Fibroblast of lung (primary cell): ENCODE data around the gene GRK6. TPM values are rescaled to one million over a fixed set of nuclear protein-coding genes. Genes with fewer than 3 reads are reported as not detected.

Experiments
- DNase-seq, 2 donors: peaks; one replicate each; pipeline versions ENCODE4 v3.0.0 to v3.0.0-alpha.2; 2010; ENCODE audit warnings: low read depth in 2 of 2
- H2AFZ ChIP-seq: 2 replicates; pipeline ENCODE4 v1.5.1; 2012; ENCODE audit warnings: low read length, control low read depth, inconsistent platforms
- H3K27ac ChIP-seq: 2 replicates; pipeline ENCODE4 v1.5.1; 2011; ENCODE audit warnings: low read length, control low read depth; ENCODE audit not compliant: insufficient read depth
- H3K27me3 ChIP-seq: 2 replicates; pipeline ENCODE4 v1.5.1; 2011; ENCODE audit warnings: mild to moderate bottlenecking, low read length; ENCODE audit not compliant: control insufficient read depth, insufficient read depth
- H3K36me3 ChIP-seq: 2 replicates; pipeline ENCODE4 v1.5.1; 2011; ENCODE audit warnings: low read length; ENCODE audit not compliant: control insufficient read depth, insufficient read depth
- H3K4me1 ChIP-seq: 2 replicates; pipeline ENCODE4 v1.5.1; 2011; ENCODE audit warnings: low read length; ENCODE audit not compliant: control insufficient read depth, insufficient read depth; ENCODE audit errors: extremely low read depth
- H3K4me2 ChIP-seq: 2 replicates; pipeline ENCODE4 v1.5.1; 2011; ENCODE audit warnings: low read length, control low read depth; ENCODE audit not compliant: insufficient read depth; ENCODE audit errors: extremely low read depth
- H3K4me3 ChIP-seq, 4 experiments: fragments of 200-600 bp in 1 of 4; sonication (generic) in 1 of 4; replicated peaks in 1 of 4; 2 replicates each; pipeline ENCODE4 v1.5.1; 2011 to 2016; ENCODE audit warnings: low read length in 4 of 4, low read depth in 3 of 4, mild to moderate bottlenecking in 3 of 4, control low read depth in 2 of 4, inconsistent platforms in 1 of 4, mixed read lengths in 1 of 4; ENCODE audit not compliant: insufficient read depth in 1 of 4; ENCODE audit errors: control extremely low read depth in 1 of 4
- H3K79me2 ChIP-seq: 2 replicates; pipeline ENCODE4 v1.5.1; 2012; ENCODE audit warnings: mild to moderate bottlenecking, low read length, inconsistent platforms; ENCODE audit not compliant: control insufficient read depth, insufficient read depth
- H3K9ac ChIP-seq: 2 replicates; pipeline ENCODE4 v1.5.1; 2011; ENCODE audit warnings: mild to moderate bottlenecking, low read length, control low read depth; ENCODE audit not compliant: insufficient read depth
- H3K9me3 ChIP-seq: 2 replicates; pipeline ENCODE4 v1.5.1; 2012; ENCODE audit warnings: low read depth, low read length; ENCODE audit not compliant: control insufficient read depth, insufficient read depth
- H4K20me1 ChIP-seq: 2 replicates; pipeline ENCODE4 v1.5.1; 2011; ENCODE audit warnings: low read length; ENCODE audit not compliant: control insufficient read depth, insufficient read depth; ENCODE audit errors: extremely low read depth
- CTCF ChIP-seq, 2 donors: IDR thresholded peaks in 1 of 2; conservative IDR thresholded peaks in 1 of 2; 1 replicate in 1 of 2; 2 replicates in 1 of 2; pipeline ENCODE4 v1.5.1; 2011 to 2012; ENCODE audit warnings: low read length in 2 of 2, control low read depth in 1 of 2, inconsistent platforms in 1 of 2, low read depth in 1 of 2, mild to moderate bottlenecking in 1 of 2
- EZH2 ChIP-seq: IDR thresholded peaks from 2 replicates; pipeline ENCODE4 v1.5.1; 2012; ENCODE audit warnings: low read length, control low read depth, mild to moderate bottlenecking; ENCODE audit errors: missing control alignments
- polyA plus RNA-seq, 2 donors: library from polyadenylated mRNA; depleted of rRNA in 1 of 2; stranded (reverse) in 1 of 2; unstranded in 1 of 2; fragments of >200 nt; gene quantifications; 2 replicates each; pipeline ENCODE4 v1.2.1, GENCODE V29; 2011 to 2012; ENCODE audit warnings: missing spikeins in 1 of 2
- total RNA-seq: library from RNA; depleted of rRNA; stranded (reverse); fragments of >200 nt; gene quantifications from 2 replicates; pipeline ENCODE4 v1.2.1, GENCODE V29; 2014

The GRK6 gene
- total and polyA plus RNA-seq, 2 donors (not counting 1 experiment from before 2014, with no cell fraction given): 15.0 to 15.8 TPM

- Histone ChIP-seq H3K9ac (no peak overlapping the region), H2AFZ (no peak overlapping the region), H3K79me2 (no peaks in the 10 kb centered on the region), H3K27ac (no peak overlapping the region), H3K9me3 (no peaks in the 10 kb centered on the region), H3K27me3 (no peaks in the 10 kb centered on the region), H4K20me1 (no peaks in the 10 kb centered on the region), H3K4me1 (peaks cover 31% of the 10 kb centered on the region), H3K36me3 (peaks cover 13% of the 10 kb centered on the region), H3K4me3 (no peak overlapping the region), H3K4me2 (no peak overlapping the region)
- no peak for TF ChIP-seq CTCF (conservative IDR thresholded peaks at IDR 0.05 in 1 of 2, IDR thresholded peaks at IDR 0.05 in 1 of 2; ENCODE audit: low read depth in 1 of 2, low read length in 2 of 2)
- no peak for TF ChIP-seq EZH2
- peak in 1 of 2 donors; percentile 38 for DNase-seq
Observed at GRCh38 chr5:177477701-177478477, 51.4 kb downstream of the GRK6 start.

- no peaks in the 10 kb centered on the region for H4K20me1 ChIP-seq
- TF ChIP-seq CTCF (conservative IDR thresholded peaks at IDR 0.05 in 1 of 2, IDR thresholded peaks at IDR 0.05 in 1 of 2; ENCODE audit: low read depth in 1 of 2, low read length in 2 of 2) (no peak), EZH2 (no peak)
Observed at GRCh38 chr5:177478711-177479646, 52.5 kb downstream of the GRK6 start.

GRCh38 chr5:177479774-177480173 lies 53.3 kb downstream of the GRK6 start:
- peaks cover 30% of the 10 kb centered on the region for H3K36me3 ChIP-seq
- peak overlapping the region; percentile 84 for H3K27ac ChIP-seq
- TF ChIP-seq EZH2 (no peak), CTCF (conservative IDR thresholded peaks at IDR 0.05 in 1 of 2, IDR thresholded peaks at IDR 0.05 in 1 of 2; ENCODE audit: low read depth in 1 of 2, low read length in 2 of 2) (no peak)
- no peak overlapping the region for H3K4me3 ChIP-seq
- H2AFZ ChIP-seq: no peak overlapping the region
- H3K27me3 ChIP-seq: no peaks in the 10 kb centered on the region
- peaks cover 34% of the 10 kb centered on the region for H3K4me1 ChIP-seq
- no peaks in the 10 kb centered on the region for H4K20me1 ChIP-seq
- H3K9me3 ChIP-seq: no peaks in the 10 kb centered on the region
- no peak overlapping the region for H3K4me2 ChIP-seq
- no peak overlapping the region for H3K9ac ChIP-seq
- DNase-seq: peak; percentile 62 to 74
- no peaks in the 10 kb centered on the region for H3K79me2 ChIP-seq

More at GRCh38 chr5:177478711-177479646, 52.5 kb downstream of the GRK6 start:
- H3K27me3 ChIP-seq: no peaks in the 10 kb centered on the region
- H3K79me2 ChIP-seq: no peaks in the 10 kb centered on the region
- DNase-seq: peak; percentile 55 to 70
- H3K9me3 ChIP-seq: no peaks in the 10 kb centered on the region
- peaks cover 34% of the 10 kb centered on the region for H3K4me1 ChIP-seq
- H3K36me3 ChIP-seq: peaks cover 23% of the 10 kb centered on the region
- H3K4me2 ChIP-seq: peak overlapping the region; percentile 54
- no peak overlapping the region for H3K9ac ChIP-seq
- no peak overlapping the region for H2AFZ ChIP-seq
- no peak overlapping the region for H3K4me3 ChIP-seq
- peak overlapping the region; percentile 84 for H3K27ac ChIP-seq
